ENCODE measurements around the gene CCNL2. TPM values are rescaled to one million over a fixed set of nuclear protein-coding genes. Genes with fewer than 3 reads are reported as not detected.
"Not testable (repeated sequence)": the region's sequence is repeated elsewhere in the genome, so short reads cannot be mapped to it uniquely, and the experiment has no call there.

CCNL2 gene
- total RNA-seq, 1 donor from 2014 or later, result 261 TPM

- H3K27ac Mint-ChIP-seq (ENCODE audit: unreplicated experiment), result no peak overlapping the region
- no peak for DNase-seq (ENCODE audit: low read depth, low spot score)
- H3K36me3 Mint-ChIP-seq (ENCODE audit: low read depth), result peaks cover 40% of the 10 kb centered on the region
Measured at GRCh38 chr1:1387098-1388077, 11.7 kb downstream of the CCNL2 start.

GRCh38 chr1:1385931-1386330, 13.2 kb downstream of the CCNL2 start:
- H3K36me3 Mint-ChIP-seq (ENCODE audit: low read depth), result peaks cover 34% of the 10 kb centered on the region
- H3K9me3 Mint-ChIP-seq, result no peaks in the 10 kb centered on the region
- H3K4me3 Mint-ChIP-seq, result no peak overlapping the region
- no peak for DNase-seq (ENCODE audit: low read depth, low spot score)
- H3K4me1 Mint-ChIP-seq, result no peaks in the 10 kb centered on the region
- no peaks in the 10 kb centered on the region for H3K27me3 Mint-ChIP-seq (ENCODE audit: low read depth)
- H3K27ac Mint-ChIP-seq (ENCODE audit: unreplicated experiment), result no peak overlapping the region
- no peak for TF ChIP-seq CTCF (conservative IDR thresholded peaks at IDR 0.05)

More at GRCh38 chr1:1387098-1388077, 11.7 kb downstream of the CCNL2 start:
- Mint-ChIP-seq H3K9me3 (no peaks in the 10 kb centered on the region), H3K27me3 (ENCODE audit: low read depth) (no peaks in the 10 kb centered on the region), H3K4me3 (no peak overlapping the region), H3K4me1 (no peaks in the 10 kb centered on the region)
- no peak for TF ChIP-seq CTCF (conservative IDR thresholded peaks at IDR 0.05)

- H3K9me3 Mint-ChIP-seq; H3K27me3 Mint-ChIP-seq (ENCODE audit: low read depth); H3K4me3 Mint-ChIP-seq; H3K4me1 Mint-ChIP-seq; DNase-seq (ENCODE audit: low read depth, low spot score); H3K27ac Mint-ChIP-seq (ENCODE audit: unreplicated experiment): not testable (repeated sequence)
- H3K36me3 Mint-ChIP-seq (ENCODE audit: low read depth), result peaks cover 30% of the 10 kb centered on the region
Measured at GRCh38 chr1:1385339-1385738, 13.8 kb downstream of the CCNL2 start.

- Mint-ChIP-seq H3K27ac (ENCODE audit: unreplicated experiment) (no peak overlapping the region), H3K36me3 (ENCODE audit: low read depth) (peaks cover 14% of the 10 kb centered on the region), H3K4me1 (no peaks in the 10 kb centered on the region), H3K4me3 (no peak overlapping the region), H3K9me3 (no peaks in the 10 kb centered on the region), H3K27me3 (ENCODE audit: low read depth) (no peaks in the 10 kb centered on the region)
- no peak for TF ChIP-seq CTCF (conservative IDR thresholded peaks at IDR 0.05)
- no peak for DNase-seq (ENCODE audit: low read depth, low spot score)
Measured at GRCh38 chr1:1381294-1381693, 17.8 kb downstream of the CCNL2 start.

- H3K4me3 Mint-ChIP-seq, result no peak overlapping the region
- H3K4me1 Mint-ChIP-seq, result no peaks in the 10 kb centered on the region
- no peak overlapping the region for H3K27ac Mint-ChIP-seq (ENCODE audit: unreplicated experiment)
- no peak for TF ChIP-seq CTCF (conservative IDR thresholded peaks at IDR 0.05)
- H3K27me3 Mint-ChIP-seq (ENCODE audit: low read depth), result no peaks in the 10 kb centered on the region
- DNase-seq (ENCODE audit: low read depth, low spot score), result no peak
- peaks cover 10% of the 10 kb centered on the region for H3K36me3 Mint-ChIP-seq (ENCODE audit: low read depth)
- no peaks in the 10 kb centered on the region for H3K9me3 Mint-ChIP-seq
Measured at GRCh38 chr1:1380860-1381259, 18.3 kb downstream of the CCNL2 start.

GRCh38 chr1:1377540-1378205, 21.5 kb downstream of the CCNL2 start:
- no peaks in the 10 kb centered on the region for H3K27me3 Mint-ChIP-seq (ENCODE audit: low read depth)
- H3K4me3 Mint-ChIP-seq, result peak overlapping the region; percentile 62
- no peak for TF ChIP-seq CTCF (conservative IDR thresholded peaks at IDR 0.05)
- DNase-seq (ENCODE audit: low read depth, low spot score), result no peak
- peaks cover 9% of the 10 kb centered on the region for H3K4me1 Mint-ChIP-seq
- H3K36me3 Mint-ChIP-seq (ENCODE audit: low read depth), result peaks cover 1% of the 10 kb centered on the region
- no peaks in the 10 kb centered on the region for H3K9me3 Mint-ChIP-seq
- H3K27ac Mint-ChIP-seq (ENCODE audit: unreplicated experiment), result no peak overlapping the region

Measured in neural crest cell (in vitro differentiated cells).